Suprapubic skin (tissue), 4 donors: ENCODE measurements around the gene ZNF460. TPM values are rescaled to one million over a fixed set of nuclear protein-coding genes. Genes with fewer than 3 reads are reported as not detected.

Source experiments
- DNase-seq, 2 donors: peaks; one replicate each; pipeline ENCODE4 v3.0.0-alpha.2; 2019; ENCODE audit warnings: low spot score in 2 of 2
- H3K27ac ChIP-seq: fragments of 200-600 bp; sonication (generic); one replicate; pipeline ENCODE4 v1.5.1; 2019
- H3K27me3 ChIP-seq: fragments of 200-600 bp; sonication (generic); one replicate; pipeline ENCODE4 v1.5.1; 2019
- H3K36me3 ChIP-seq: fragments of 200-600 bp; sonication (generic); one replicate; pipeline ENCODE4 v1.5.1; 2019
- H3K4me1 ChIP-seq: fragments of 200-600 bp; sonication (generic); one replicate; pipeline ENCODE4 v1.5.1; 2019
- H3K4me3 ChIP-seq: fragments of 200-600 bp; sonication (generic); one replicate; pipeline ENCODE4 v1.5.1; 2019; ENCODE audit warnings: mild to moderate bottlenecking
- H3K9me3 ChIP-seq: fragments of 200-600 bp; sonication (generic); one replicate; pipeline ENCODE4 v1.5.1; 2019
- CTCF ChIP-seq, 2 donors: fragments of 200-600 bp in 1 of 2; fragments of 450-650 bp in 1 of 2; sonication (generic) in 1 of 2; IDR thresholded peaks; one replicate each; pipeline ENCODE4 v1.5.1; 2016 to 2019; ENCODE audit warnings: antibody characterized with exemption in 2 of 2, mild to moderate bottlenecking in 1 of 2, moderate library complexity in 1 of 2
- EP300 ChIP-seq: sonication (generic); formaldehyde crosslinking; IDR thresholded peaks from one replicate; pipeline ENCODE4 v1.6.1; 2017; ENCODE audit warnings: antibody characterized with exemption
- POLR2A ChIP-seq, 2 donors: fragments of 450-650 bp; IDR thresholded peaks; one replicate each; pipeline ENCODE4 v1.6.1; 2017; ENCODE audit warnings: antibody characterized with exemption in 2 of 2, mild to moderate bottlenecking in 2 of 2, moderate library complexity in 2 of 2
- POLR2AphosphoS5 ChIP-seq, 3 donors: sonication (generic); formaldehyde crosslinking; IDR thresholded peaks; one replicate each; pipeline ENCODE4 v1.6.1; 2017; ENCODE audit warnings: antibody characterized with exemption in 3 of 3
- WGBS: methylation state at CpG from one replicate; pipeline ENCODE4 v1.1.5; 2018; 5-methylcytosine and 5-hydroxymethylcytosine counted together
- total RNA-seq, 4 donors: library from RNA; depleted of rRNA; stranded (reverse); fragments of >200 nt; gene quantifications; one replicate each; pipeline ENCODE4 v1.1.0, GENCODE V29; 2016

The ZNF460 gene
- total RNA-seq, 4 donors from 2014 or later, result 75.2 to 101 (median 78.6) TPM

- Histone ChIP-seq H3K27me3 (no peaks in the 10 kb centered on the region), H3K27ac (no peak overlapping the region), H3K4me3 (no peak overlapping the region), H3K36me3 (peaks cover 15% of the 10 kb centered on the region), H3K4me1 (peaks cover 4% of the 10 kb centered on the region), H3K9me3 (no peaks in the 10 kb centered on the region)
- DNase-seq, result no peak
- TF ChIP-seq EP300 (no peak), POLR2A (IDR thresholded peaks at IDR 0.05) (no peak), CTCF (IDR thresholded peaks at IDR 0.05) (no peak), POLR2AphosphoS5 (IDR thresholded peaks at IDR 0.05) (no peak)
- 48% methylated on average over 4 of the region's 4 CpGs for WGBS
These were observed 53.9 kb downstream of the ZNF460 start for GRCh38 chr19:57334191-57334590.

GRCh38 chr19:57338877-57339276 lies 58.6 kb downstream of the ZNF460 start:
- no peak for TF ChIP-seq EP300
- TF ChIP-seq POLR2AphosphoS5 (IDR thresholded peaks at IDR 0.05), result no peak
- no peak for TF ChIP-seq POLR2A (IDR thresholded peaks at IDR 0.05)
- no peak for TF ChIP-seq CTCF (IDR thresholded peaks at IDR 0.05)
- H3K36me3 ChIP-seq, result no peaks in the 10 kb centered on the region
- DNase-seq, result no peak
- peaks cover 4% of the 10 kb centered on the region for H3K4me1 ChIP-seq
- H3K27ac ChIP-seq, result no peak overlapping the region
- H3K9me3 ChIP-seq, result no peaks in the 10 kb centered on the region
- H3K27me3 ChIP-seq, result no peaks in the 10 kb centered on the region
- H3K4me3 ChIP-seq, result no peak overlapping the region
- 43% methylated on average over 3 of the region's 3 CpGs for WGBS

- Histone ChIP-seq H3K27me3 (no peaks in the 10 kb centered on the region), H3K27ac (no peak overlapping the region), H3K4me3 (no peak overlapping the region), H3K4me1 (no peaks in the 10 kb centered on the region), H3K9me3 (no peaks in the 10 kb centered on the region), H3K36me3 (no peaks in the 10 kb centered on the region)
- TF ChIP-seq POLR2A (IDR thresholded peaks at IDR 0.05) (no peak), EP300 (no peak), POLR2AphosphoS5 (IDR thresholded peaks at IDR 0.05) (no peak), CTCF (IDR thresholded peaks at IDR 0.05) (no peak)
- 84% methylated on average over 6 of the region's 6 CpGs for WGBS
- no peak for DNase-seq
These were observed 62.3 kb downstream of the ZNF460 start for GRCh38 chr19:57342582-57342981.

Other genes starting within 250 kb of the ZNF460 start
- not detected for gene USP29, start 160.5 kb upstream of the ZNF460 start, total RNA-seq
- gene ZIM3, start 135.3 kb upstream of the ZNF460 start, total RNA-seq, result not detected
- gene DUXA, start 113.0 kb upstream of the ZNF460 start, total RNA-seq, result not detected
- 10 to 100 TPM; 35.4 to 50.2 (median 38.9) TPM for gene ZNF264, start 89.0 kb upstream of the ZNF460 start, total RNA-seq
- 1 to 10 TPM in 3 of 4 donors, not detected in 1; 1.1 to 3.1 (median 2.3) TPM for gene AURKC, start 49.5 kb upstream of the ZNF460 start, total RNA-seq
- gene ZNF805, start 39.9 kb upstream of the ZNF460 start, total RNA-seq, result 10 to 100 TPM; 18.0 to 24.6 (median 18.9) TPM
- 10 to 100 TPM in 3 of 4 donors, 1 to 10 TPM in 1; 9.8 to 15.8 (median 11.6) TPM for gene ZNF543, start 40.0 kb downstream of the ZNF460 start, total RNA-seq
- gene ZNF304, start 70.8 kb downstream of the ZNF460 start, total RNA-seq, result 10 to 100 TPM in 3 of 4 donors, 1 to 10 TPM in 1; 10.0 to 12.4 (median 11.3) TPM
- 10 to 100 TPM; 16.5 to 20.7 (median 19.9) TPM for gene TRAPPC2B, start 83.1 kb downstream of the ZNF460 start, total RNA-seq
- 1 to 10 TPM; 1.8 to 4.2 (median 2.7) TPM for gene ZNF547, start 83.1 kb downstream of the ZNF460 start, total RNA-seq
- gene ZNF548, start 109.4 kb downstream of the ZNF460 start, total RNA-seq, result 10 to 100 TPM; 18.8 to 30.9 (median 25.7) TPM
- 10 to 100 TPM; 10.2 to 23.8 (median 15.2) TPM for gene ZNF17, start 130.7 kb downstream of the ZNF460 start, total RNA-seq
- 10 to 100 TPM in 3 of 4 donors, 1 to 10 TPM in 1; 8.3 to 15.5 (median 13.5) TPM for gene ZNF749, start 154.8 kb downstream of the ZNF460 start, total RNA-seq
- gene VN1R1, start 176.7 kb downstream of the ZNF460 start, total RNA-seq, result 1 to 10 TPM in 3 of 4 donors, under 1 TPM in 1; 0.76 to 3.9 (median 1.2) TPM
- gene ZNF772, start 197.1 kb downstream of the ZNF460 start, total RNA-seq, result 10 to 100 TPM in 2 of 4 donors, 1 to 10 TPM in 2; 6.1 to 15.0 (median 10.9) TPM
- gene ZNF419, start 207.3 kb downstream of the ZNF460 start, total RNA-seq, result 10 to 100 TPM in 1 of 4 donors, 1 to 10 TPM in 3; 7.9 to 20.4 (median 8.9) TPM
- gene ZNF773, start 219.5 kb downstream of the ZNF460 start, total RNA-seq, result 10 to 100 TPM; 10.5 to 24.1 (median 16.2) TPM
- 1 to 10 TPM; 3.4 to 9.5 (median 4.9) TPM for gene ZNF549, start 246.9 kb downstream of the ZNF460 start, total RNA-seq